Brain microvascular endothelial cell (primary cell): ENCODE data around the gene PC.
A peak's percentile ranks its signal among the peaks of the same experiment; 100 is the strongest.

ENCODE experiments used
- DNase-seq: peaks from one replicate; pipeline ENCODE4 v3.0.0-alpha.2; 2020
- H3K27ac ChIP-seq: fragments of 250-450 bp; sonication (Bioruptor Pico); 2 replicates; pipeline ENCODE4 v1.5.1; 2020; ENCODE audit warnings: mild to moderate bottlenecking, moderate library complexity
- H3K27me3 ChIP-seq: fragments of 250-450 bp; sonication (Bioruptor Pico); replicated peaks from 2 replicates; pipeline ENCODE4 v1.5.1; 2020; ENCODE audit warnings: mild to moderate bottlenecking
- H3K36me3 ChIP-seq: fragments of 250-450 bp; sonication (Bioruptor Pico); replicated peaks from 2 replicates; pipeline ENCODE4 v1.5.1; 2020; ENCODE audit warnings: mild to moderate bottlenecking
- H3K4me3 ChIP-seq: 2 replicates; pipeline ENCODE4 v1.5.1; 2011; ENCODE audit warnings: low read depth, mild to moderate bottlenecking, control low read depth, low read length, moderate library complexity
- in situ Hi-C: cut with HindIII; loops from 2 replicates; pipeline ENCODE4 v1.10.0; 2017; ENCODE audit warnings: low sequenced_read_pairs, low pct_ligation_motif_present
- TF ChIP-seq, protein P1 (sequence below): IDR thresholded peaks from 2 replicates; pipeline ENCODE4 v1.5.1; 2011; ENCODE audit warnings: low read depth, mild to moderate bottlenecking, moderate library complexity, low read length, control low read depth, inconsistent platforms; ENCODE audit errors: missing control alignments

Gene PC

DNA sequence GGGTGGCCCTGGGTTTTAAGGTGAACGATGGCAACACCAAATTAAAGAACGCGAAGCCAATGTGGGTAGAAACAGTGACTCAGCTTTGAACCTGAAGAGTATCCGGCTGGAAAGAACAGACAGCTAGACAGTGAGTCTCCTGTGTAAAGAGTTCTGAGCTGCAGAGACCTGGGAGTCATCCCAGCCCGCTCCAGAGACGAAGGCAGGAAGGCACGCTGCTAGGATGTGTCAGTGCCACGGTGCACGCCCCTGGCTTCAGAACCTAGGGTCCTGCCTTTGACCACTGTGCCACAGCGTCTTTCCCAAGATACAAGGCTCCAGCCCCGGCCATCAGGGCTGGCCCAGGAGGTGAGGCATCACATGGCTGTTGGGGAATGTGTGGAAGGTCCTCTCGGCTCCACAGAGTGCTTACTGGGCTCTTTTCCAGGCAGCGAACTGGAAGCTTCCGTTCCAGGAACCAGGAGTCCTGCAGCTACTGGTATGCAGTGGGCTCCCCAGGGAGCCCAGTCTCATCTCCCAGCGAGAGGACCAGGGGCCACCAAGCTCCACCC, 71.4 kb downstream of the PC start:
- no peak overlapping the region for H3K4me3 ChIP-seq
- in situ Hi-C loops: no loop called here

DNA sequence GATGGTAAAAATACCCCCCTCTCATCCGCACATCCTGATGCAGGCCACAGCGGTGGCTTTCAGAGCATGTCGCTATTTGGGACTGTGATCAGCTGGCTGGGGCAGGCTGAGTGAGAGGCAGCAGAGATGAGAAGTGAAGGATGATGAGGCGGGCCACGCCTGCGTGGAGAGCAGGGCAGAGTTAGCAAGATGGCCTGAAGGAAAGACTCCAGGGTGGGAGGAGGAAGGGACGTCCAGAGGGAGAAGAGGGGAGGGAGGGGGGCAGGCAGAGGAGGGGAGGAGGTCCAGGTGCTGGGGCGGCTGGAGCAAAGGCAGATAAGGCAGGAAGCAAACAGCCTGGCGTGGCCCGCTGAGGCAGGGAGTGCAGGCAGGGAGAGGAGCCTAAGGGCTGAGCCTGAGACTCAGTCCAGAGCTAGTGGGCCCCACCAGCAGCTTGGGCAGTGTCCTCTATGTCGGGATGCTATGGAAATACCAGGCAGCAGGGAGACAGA, 72.2 kb downstream of the PC start:
- Histone ChIP-seq H3K36me3 (no peaks in the 10 kb centered on the region), H3K27ac (peak overlapping the region; percentile 70), H3K27me3 (no peaks in the 10 kb centered on the region), H3K4me3 (no peak overlapping the region)
- in situ Hi-C loops: no loop called here
- TF ChIP-seq, protein P1, sequence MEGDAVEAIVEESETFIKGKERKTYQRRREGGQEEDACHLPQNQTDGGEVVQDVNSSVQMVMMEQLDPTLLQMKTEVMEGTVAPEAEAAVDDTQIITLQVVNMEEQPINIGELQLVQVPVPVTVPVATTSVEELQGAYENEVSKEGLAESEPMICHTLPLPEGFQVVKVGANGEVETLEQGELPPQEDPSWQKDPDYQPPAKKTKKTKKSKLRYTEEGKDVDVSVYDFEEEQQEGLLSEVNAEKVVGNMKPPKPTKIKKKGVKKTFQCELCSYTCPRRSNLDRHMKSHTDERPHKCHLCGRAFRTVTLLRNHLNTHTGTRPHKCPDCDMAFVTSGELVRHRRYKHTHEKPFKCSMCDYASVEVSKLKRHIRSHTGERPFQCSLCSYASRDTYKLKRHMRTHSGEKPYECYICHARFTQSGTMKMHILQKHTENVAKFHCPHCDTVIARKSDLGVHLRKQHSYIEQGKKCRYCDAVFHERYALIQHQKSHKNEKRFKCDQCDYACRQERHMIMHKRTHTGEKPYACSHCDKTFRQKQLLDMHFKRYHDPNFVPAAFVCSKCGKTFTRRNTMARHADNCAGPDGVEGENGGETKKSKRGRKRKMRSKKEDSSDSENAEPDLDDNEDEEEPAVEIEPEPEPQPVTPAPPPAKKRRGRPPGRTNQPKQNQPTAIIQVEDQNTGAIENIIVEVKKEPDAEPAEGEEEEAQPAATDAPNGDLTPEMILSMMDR: no peak
- no peak for DNase-seq

More for the DNA sequence above, 71.4 kb downstream of the PC start:
- TF ChIP-seq, protein P1: no peak
- Histone ChIP-seq H3K27me3 (no peaks in the 10 kb centered on the region), H3K27ac (peak overlapping the region; percentile 70), H3K36me3 (no peaks in the 10 kb centered on the region)
- DNase-seq: peak; percentile 82

DNA sequence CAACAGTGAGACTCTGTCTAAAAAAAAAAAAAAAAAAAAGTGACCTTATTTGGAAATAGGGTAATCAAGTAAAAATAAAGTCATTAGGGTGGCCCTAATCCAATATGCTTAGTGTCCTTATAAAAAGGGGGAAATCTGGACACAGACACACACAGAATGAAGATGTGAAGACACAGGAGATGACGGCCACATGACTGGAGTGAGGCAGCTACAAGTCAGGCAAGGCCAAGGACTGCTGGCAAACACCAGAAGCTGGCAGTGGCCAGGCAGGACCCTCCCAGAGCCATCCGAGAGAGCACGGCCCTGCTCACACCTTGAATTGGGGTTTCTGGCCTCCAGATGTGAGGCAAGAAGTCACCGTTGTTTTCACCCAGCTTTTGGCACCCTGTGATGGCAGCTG, 72.7 kb downstream of the PC start:
- Histone ChIP-seq H3K4me3 (no peak overlapping the region), H3K27me3 (no peaks in the 10 kb centered on the region), H3K27ac (no peak overlapping the region), H3K36me3 (no peaks in the 10 kb centered on the region)
- no peak for DNase-seq
- in situ Hi-C loops: no loop called here
- TF ChIP-seq, protein P1: no peak

DNA sequence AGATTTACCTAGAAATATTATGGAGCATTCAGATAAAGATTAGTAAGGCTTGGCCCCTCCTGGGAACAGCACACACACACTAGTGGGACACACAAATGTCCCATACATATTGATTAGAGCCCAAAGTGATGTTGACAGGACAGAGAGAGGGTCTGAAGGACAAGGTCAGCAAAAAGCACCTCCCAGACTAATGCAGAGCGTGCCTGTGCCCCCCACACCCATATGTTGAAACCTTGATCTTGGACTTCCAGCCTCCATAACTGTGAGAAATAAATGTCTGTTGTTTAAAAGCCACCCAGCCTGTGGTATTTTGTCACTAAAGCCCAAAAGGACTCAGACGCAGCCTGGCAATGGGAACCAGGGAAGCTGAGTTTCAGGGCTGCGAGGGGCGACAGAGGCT, 73.7 kb downstream of the PC start:
- DNase-seq: no peak
- TF ChIP-seq, protein P1: no peak
- H3K4me3 ChIP-seq: no peak overlapping the region
- in situ Hi-C loops: no loop called here
- no peaks in the 10 kb centered on the region for H3K27me3 ChIP-seq
- no peak overlapping the region for H3K27ac ChIP-seq
- H3K36me3 ChIP-seq: no peaks in the 10 kb centered on the region

DNA sequence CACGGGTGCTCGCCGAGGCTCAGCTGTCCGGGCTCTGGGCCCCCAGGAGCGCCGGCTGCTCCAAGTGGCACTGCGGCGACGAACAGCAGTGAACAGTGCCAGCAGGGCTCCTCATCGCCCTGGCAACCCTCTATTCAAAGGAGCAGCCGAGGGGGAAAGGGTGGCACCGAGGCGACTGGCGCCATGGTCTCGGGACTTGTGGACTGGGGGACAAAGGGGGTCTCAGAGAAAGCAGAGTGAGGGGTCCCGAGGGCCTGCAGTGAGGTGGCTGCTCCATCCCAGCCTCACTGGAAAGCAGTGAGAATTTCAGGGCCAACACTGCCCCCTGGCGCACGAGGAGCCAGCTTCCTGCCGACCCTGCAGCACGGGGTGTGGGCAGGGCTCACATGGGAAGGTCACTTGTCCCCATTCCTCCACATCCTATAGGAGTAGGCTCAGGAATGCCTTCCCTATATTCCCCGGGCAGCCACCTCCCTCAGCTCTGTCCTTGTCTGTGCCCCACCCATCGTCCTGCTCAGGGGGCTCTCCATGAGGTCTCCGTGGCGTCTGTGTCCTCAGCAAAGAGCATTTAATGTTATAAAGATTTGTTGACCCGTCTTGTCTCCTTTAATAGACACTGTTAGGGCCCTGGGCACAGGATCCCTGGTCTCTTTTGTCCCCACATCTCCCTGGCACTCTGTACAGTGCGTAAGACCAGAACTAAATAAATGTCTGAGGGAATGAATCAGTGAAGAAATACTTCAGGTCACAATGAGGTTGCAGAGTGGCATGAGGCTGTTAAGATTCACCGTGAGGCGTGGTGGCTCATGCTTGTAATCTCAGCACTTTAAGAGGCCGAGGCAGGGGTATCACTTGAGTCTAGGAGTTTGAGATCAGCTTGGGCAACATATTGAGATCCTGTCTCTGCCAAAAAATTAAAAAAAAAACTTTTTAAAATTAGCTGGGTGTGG, 74.9 kb downstream of the PC start:
- Histone ChIP-seq H3K27ac (peak overlapping the region; percentile 50), H3K27me3 (no peaks in the 10 kb centered on the region), H3K36me3 (no peaks in the 10 kb centered on the region), H3K4me3 (no peak overlapping the region)
- peak; percentile 59 for DNase-seq
- in situ Hi-C loops: no loop called here
- TF ChIP-seq, protein P1: peak; percentile 84
